Measurements from ENCODE around the gene TGFB1I1. TPM values are rescaled to one million over a fixed set of nuclear protein-coding genes. Genes with fewer than 3 reads are reported as not detected.
"Not testable (repeated sequence)": the region's sequence is repeated elsewhere in the genome, so short reads cannot be mapped to it uniquely, and the experiment has no call there.

The TGFB1I1 gene
- total RNA-seq, 1 experiment from 2014 or later: 4.3 TPM

GRCh38 chr16:31502981-31503380, 31.0 kb downstream of the TGFB1I1 start:
- ChIA-PET POLR2A (no interaction called here), CTCF (interaction anchor here (2.0 to 3.0 kb wide), 2 partner anchors 42 to 45 kb away, joined by 7 to 10 read pairs; partner anchors contain the start of gene ARMC5)
- no peak for DNase-seq (ENCODE audit: low spot score)
- peak overlapping the region; percentile 41; the same call in 1 of the 2 replicates for H3K27ac Mint-ChIP-seq
- peaks cover 29% of the 10 kb centered on the region for H3K4me1 Mint-ChIP-seq
- no peaks in the 10 kb centered on the region for H3K27me3 Mint-ChIP-seq (ENCODE audit: low read depth)
- ATAC-seq: no peak
- no peak overlapping the region for H3K4me3 Mint-ChIP-seq
- H3K36me3 Mint-ChIP-seq: peaks cover 5% of the 10 kb centered on the region; the same call in 1 of the 2 replicates
- TF ChIP-seq JUN (CRISPR knock-in tag; IDR thresholded peaks at IDR 0.05): no peak
- TF ChIP-seq NFE2L1 (CRISPR knock-in tag; IDR thresholded peaks at IDR 0.05): no peak
- no peak for TF ChIP-seq GABPB1 (CRISPR knock-in tag; IDR thresholded peaks at IDR 0.05)
- TF ChIP-seq HMGA2 (CRISPR knock-in tag; IDR thresholded peaks at IDR 0.05): no peak
- TF ChIP-seq E2F5 (CRISPR knock-in tag; IDR thresholded peaks at IDR 0.05): no peak
- no peak for TF ChIP-seq ZNF121 (CRISPR knock-in tag; IDR thresholded peaks at IDR 0.05)
- TF ChIP-seq, protein P1, sequence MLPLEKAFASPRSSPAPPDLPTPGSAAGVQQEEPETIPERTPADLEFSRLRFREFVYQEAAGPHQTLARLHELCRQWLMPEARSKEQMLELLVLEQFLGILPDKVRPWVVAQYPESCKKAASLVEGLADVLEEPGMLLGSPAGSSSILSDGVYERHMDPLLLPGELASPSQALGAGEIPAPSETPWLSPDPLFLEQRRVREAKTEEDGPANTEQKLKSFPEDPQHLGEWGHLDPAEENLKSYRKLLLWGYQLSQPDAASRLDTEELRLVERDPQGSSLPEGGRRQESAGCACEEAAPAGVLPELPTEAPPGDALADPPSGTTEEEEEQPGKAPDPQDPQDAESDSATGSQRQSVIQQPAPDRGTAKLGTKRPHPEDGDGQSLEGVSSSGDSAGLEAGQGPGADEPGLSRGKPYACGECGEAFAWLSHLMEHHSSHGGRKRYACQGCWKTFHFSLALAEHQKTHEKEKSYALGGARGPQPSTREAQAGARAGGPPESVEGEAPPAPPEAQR (CRISPR knock-in tag; IDR thresholded peaks at IDR 0.05): no peak
- TF ChIP-seq NR1H2 (CRISPR knock-in tag; IDR thresholded peaks at IDR 0.05): no peak
- no peak for TF ChIP-seq ZNF425 (CRISPR knock-in tag; conservative IDR thresholded peaks at IDR 0.05)
- no peak for TF ChIP-seq NFATC4 (CRISPR knock-in tag; IDR thresholded peaks at IDR 0.05)
- TF ChIP-seq SMAD3 (CRISPR knock-in tag; IDR thresholded peaks at IDR 0.05; ENCODE audit: borderline replicate concordance): no peak
- TF ChIP-seq KAT7 (CRISPR knock-in tag; IDR thresholded peaks at IDR 0.05; ENCODE audit: borderline replicate concordance): no peak
- TF ChIP-seq PREB (CRISPR knock-in tag; IDR thresholded peaks at IDR 0.05; ENCODE audit: borderline replicate concordance): no peak
- TF ChIP-seq, protein P2, sequence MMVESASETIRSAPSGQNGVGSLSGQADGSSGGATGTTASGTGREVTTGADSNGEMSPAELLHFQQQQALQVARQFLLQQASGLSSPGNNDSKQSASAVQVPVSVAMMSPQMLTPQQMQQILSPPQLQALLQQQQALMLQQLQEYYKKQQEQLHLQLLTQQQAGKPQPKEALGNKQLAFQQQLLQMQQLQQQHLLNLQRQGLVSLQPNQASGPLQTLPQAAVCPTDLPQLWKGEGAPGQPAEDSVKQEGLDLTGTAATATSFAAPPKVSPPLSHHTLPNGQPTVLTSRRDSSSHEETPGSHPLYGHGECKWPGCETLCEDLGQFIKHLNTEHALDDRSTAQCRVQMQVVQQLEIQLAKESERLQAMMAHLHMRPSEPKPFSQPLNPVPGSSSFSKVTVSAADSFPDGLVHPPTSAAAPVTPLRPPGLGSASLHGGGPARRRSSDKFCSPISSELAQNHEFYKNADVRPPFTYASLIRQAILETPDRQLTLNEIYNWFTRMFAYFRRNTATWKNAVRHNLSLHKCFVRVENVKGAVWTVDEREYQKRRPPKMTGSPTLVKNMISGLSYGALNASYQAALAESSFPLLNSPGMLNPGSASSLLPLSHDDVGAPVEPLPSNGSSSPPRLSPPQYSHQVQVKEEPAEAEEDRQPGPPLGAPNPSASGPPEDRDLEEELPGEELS (CRISPR knock-in tag; IDR thresholded peaks at IDR 0.05): no peak
- no peak for TF ChIP-seq CDX4 (CRISPR knock-in tag; IDR thresholded peaks at IDR 0.05; ENCODE audit: borderline replicate concordance)
- no peak for TF ChIP-seq CBFB (CRISPR knock-in tag; IDR thresholded peaks at IDR 0.05; ENCODE audit: low read depth)
- no peak for TF ChIP-seq ZNF219 (CRISPR knock-in tag; IDR thresholded peaks at IDR 0.05; ENCODE audit: borderline replicate concordance)
- no peak for TF ChIP-seq CREM (CRISPR knock-in tag; IDR thresholded peaks at IDR 0.05)
- H3K9me3 Mint-ChIP-seq: no peaks in the 10 kb centered on the region

- H3K4me3 Mint-ChIP-seq; ATAC-seq; DNase-seq (ENCODE audit: low spot score); H3K27ac Mint-ChIP-seq; H3K27me3 Mint-ChIP-seq (ENCODE audit: low read depth); POLR2A ChIA-PET; H3K36me3 Mint-ChIP-seq; H3K9me3 Mint-ChIP-seq: not testable (repeated sequence)
- CTCF ChIA-PET: interaction anchor here (1.0 to 2.0 kb wide), 3 partner anchors 29 to 45 kb away, joined by 3 to 7 read pairs (median 4); partner anchors contain the start of gene ARMC5
- peaks cover 31% of the 10 kb centered on the region for H3K4me1 Mint-ChIP-seq
These were observed 31.6 kb downstream of the TGFB1I1 start for GRCh38 chr16:31503555-31503954.

Measured in WTC11 (cell line).